H9 (cell line): ENCODE measurements around the gene ASXL3. TPM values are rescaled to one million over a fixed set of nuclear protein-coding genes. Genes with fewer than 3 reads are reported as not detected.

Experiments used
- DNase-seq: peaks from one replicate; pipeline ENCODE4 v3.0.0-alpha.2; 2017
- H2AFZ ChIP-seq: one replicate; pipeline ENCODE4 v1.6.1; 2013; ENCODE audit warnings: mild to moderate bottlenecking, low read length, control low read depth, moderate library complexity
- H2AK5ac ChIP-seq: 2 replicates; pipeline ENCODE4 v1.6.1; 2013; ENCODE audit warnings: low read length, control low read depth, mixed read lengths; ENCODE audit not compliant: insufficient read length
- H2BK120ac ChIP-seq: one replicate; pipeline ENCODE4 v1.6.1; 2013; ENCODE audit warnings: low read depth, mild to moderate bottlenecking, low read length, control low read depth, inconsistent platforms; ENCODE audit not compliant: poor library complexity, severe bottlenecking
- H2BK12ac ChIP-seq: 2 replicates; pipeline ENCODE4 v1.6.1; 2013; ENCODE audit warnings: low read length, control low read depth, mixed read lengths, low read depth; ENCODE audit not compliant: insufficient read length
- H2BK15ac ChIP-seq: 2 replicates; pipeline ENCODE4 v1.6.1; 2013; ENCODE audit warnings: low read depth, low read length, control low read depth
- H2BK20ac ChIP-seq: one replicate; pipeline ENCODE4 v1.6.1; 2013; ENCODE audit warnings: low read depth, mild to moderate bottlenecking, low read length, control low read depth, inconsistent platforms; ENCODE audit not compliant: poor library complexity, severe bottlenecking
- H2BK5ac ChIP-seq: 2 replicates; pipeline ENCODE4 v1.6.1; 2013; ENCODE audit warnings: low read length, control low read depth, mixed read lengths; ENCODE audit not compliant: insufficient read length
- H3K14ac ChIP-seq: 2 replicates; pipeline ENCODE4 v1.6.1; 2013; ENCODE audit warnings: low read length, control low read depth; ENCODE audit not compliant: insufficient read depth
- H3K18ac ChIP-seq: 2 replicates; pipeline ENCODE4 v1.6.1; 2013; ENCODE audit warnings: low read depth, mild to moderate bottlenecking, mixed read lengths, low read length, control low read depth; ENCODE audit not compliant: insufficient read length
- H3K23ac ChIP-seq: 2 replicates; pipeline ENCODE4 v1.6.1; 2013; ENCODE audit warnings: low read length, control low read depth, mixed read lengths, low read depth; ENCODE audit not compliant: insufficient read length
- H3K23me2 ChIP-seq: 2 replicates; pipeline ENCODE4 v1.6.1; 2013; ENCODE audit warnings: low read depth, mild to moderate bottlenecking, mixed read lengths, low read length, control low read depth; ENCODE audit not compliant: insufficient read length, poor library complexity, severe bottlenecking
- H3K27ac ChIP-seq: 2 replicates; pipeline ENCODE4 v1.5.1; 2013; ENCODE audit warnings: low read length, control low read depth, mixed read lengths, low read depth; ENCODE audit not compliant: insufficient read length
- H3K27me3 ChIP-seq: 2 replicates; pipeline ENCODE4 v1.6.1; 2013; ENCODE audit warnings: low read length, control low read depth, inconsistent platforms; ENCODE audit not compliant: insufficient read depth
- H3K4ac ChIP-seq: 2 replicates; pipeline ENCODE4 v1.6.1; 2013; ENCODE audit warnings: low read depth, mild to moderate bottlenecking, control low read depth, inconsistent platforms, low read length, moderate library complexity
- H3K4me1 ChIP-seq: 2 replicates; pipeline ENCODE4 v1.6.1; 2013; ENCODE audit warnings: low read length, control low read depth, inconsistent platforms; ENCODE audit not compliant: insufficient read depth
- H3K4me2 ChIP-seq: 2 replicates; pipeline ENCODE4 v1.6.1; 2013; ENCODE audit warnings: low read length, control low read depth, mixed read lengths; ENCODE audit not compliant: insufficient read length, insufficient read depth
- H3K56ac ChIP-seq: 2 replicates; pipeline ENCODE4 v1.6.1; 2013; ENCODE audit warnings: low read depth, mild to moderate bottlenecking, mixed read lengths, low read length, control low read depth; ENCODE audit not compliant: insufficient read length
- H3K79me1 ChIP-seq: 2 replicates; pipeline ENCODE4 v1.6.1; 2013; ENCODE audit warnings: low read depth, mild to moderate bottlenecking, moderate library complexity, low read length, control low read depth, inconsistent platforms; ENCODE audit not compliant: insufficient read depth, poor library complexity, severe bottlenecking
- H3K79me2 ChIP-seq: 2 replicates; pipeline ENCODE4 v1.6.1; 2013; ENCODE audit warnings: low read length, control low read depth, inconsistent platforms; ENCODE audit not compliant: insufficient read depth
- H3K9ac ChIP-seq: 2 replicates; pipeline ENCODE4 v1.6.1; 2013; ENCODE audit warnings: low read length, control low read depth, mixed read lengths; ENCODE audit not compliant: insufficient read length; ENCODE audit errors: extremely low read depth
- H3K9me3 ChIP-seq: one replicate; pipeline ENCODE4 v1.6.1; 2013; ENCODE audit warnings: low read depth, low read length, inconsistent platforms; ENCODE audit not compliant: control insufficient read depth
- H3T11ph ChIP-seq: one replicate; pipeline ENCODE4 v1.6.1; 2013; ENCODE audit warnings: mild to moderate bottlenecking, low read length, control low read depth, inconsistent platforms
- H4K20me1 ChIP-seq: one replicate; pipeline ENCODE4 v1.6.1; 2013; ENCODE audit not compliant: control insufficient read depth, insufficient read length, insufficient read depth
- H4K5ac ChIP-seq: 2 replicates; pipeline ENCODE4 v1.6.1; 2013; ENCODE audit warnings: low read depth, mild to moderate bottlenecking, mixed read lengths, low read length, control low read depth; ENCODE audit not compliant: insufficient read length
- H4K8ac ChIP-seq: replicated peaks from 2 replicates; pipeline ENCODE4 v1.6.1; 2013; ENCODE audit warnings: low read length, control low read depth, mixed read lengths, low read depth; ENCODE audit not compliant: insufficient read length
- H4K91ac ChIP-seq: 2 replicates; pipeline ENCODE4 v1.6.1; 2013; ENCODE audit warnings: low read depth, mild to moderate bottlenecking, moderate library complexity, mixed read lengths, low read length, control low read depth; ENCODE audit not compliant: insufficient read length
- H3K27ac Mint-ChIP-seq, 3 experiments: 2 replicates in 2 of 3; 3 replicates in 1 of 3; pipeline ENCODE4 v1.8.0; 2020 to 2021; ENCODE audit warnings: mixed read lengths in 3 of 3, mild to moderate bottlenecking in 1 of 3, moderate library complexity in 1 of 3
- H3K27me3 Mint-ChIP-seq: 2 replicates; pipeline ENCODE4 v1.8.0; 2021; ENCODE audit warnings: low read depth, mild to moderate bottlenecking, moderate library complexity, mixed read lengths
- H3K36me3 Mint-ChIP-seq, 3 experiments: 2 replicates in 2 of 3; 3 replicates in 1 of 3; pipeline ENCODE4 v1.8.0; 2020 to 2021; ENCODE audit warnings: low read depth in 3 of 3, mixed read lengths in 3 of 3; ENCODE audit not compliant: insufficient read depth in 1 of 3
- H3K4me1 Mint-ChIP-seq, 2 experiments: 2 replicates each; pipeline ENCODE4 v1.8.0; 2020; ENCODE audit warnings: mixed read lengths in 2 of 2
- H3K4me3 Mint-ChIP-seq, 2 experiments: 2 replicates in 1 of 2; 3 replicates in 1 of 2; pipeline ENCODE4 v1.8.0; 2020 to 2021; ENCODE audit warnings: mild to moderate bottlenecking in 2 of 2, mixed read lengths in 2 of 2, moderate library complexity in 1 of 2
- H3K9me3 Mint-ChIP-seq, 2 experiments: 2 replicates in 1 of 2; 3 replicates in 1 of 2; pipeline ENCODE4 v1.8.0; 2020; ENCODE audit warnings: mild to moderate bottlenecking in 2 of 2, mixed read lengths in 2 of 2, moderate library complexity in 1 of 2
- CTCF ChIP-seq: fragments of 200-600 bp; sonication (generic); conservative IDR thresholded peaks from 3 replicates; pipeline ENCODE4 v1.8.0; 2021; ENCODE audit warnings: antibody characterized with exemption, mild to moderate bottlenecking
- total RNA-seq: library from RNA; stranded (reverse); gene quantifications from 2 replicates; pipeline ENCODE4 v1.2.1, GENCODE V29; 2021

Gene ASXL3
- total RNA-seq, 1 experiment from 2014 or later, result 0.35 TPM

DNA sequence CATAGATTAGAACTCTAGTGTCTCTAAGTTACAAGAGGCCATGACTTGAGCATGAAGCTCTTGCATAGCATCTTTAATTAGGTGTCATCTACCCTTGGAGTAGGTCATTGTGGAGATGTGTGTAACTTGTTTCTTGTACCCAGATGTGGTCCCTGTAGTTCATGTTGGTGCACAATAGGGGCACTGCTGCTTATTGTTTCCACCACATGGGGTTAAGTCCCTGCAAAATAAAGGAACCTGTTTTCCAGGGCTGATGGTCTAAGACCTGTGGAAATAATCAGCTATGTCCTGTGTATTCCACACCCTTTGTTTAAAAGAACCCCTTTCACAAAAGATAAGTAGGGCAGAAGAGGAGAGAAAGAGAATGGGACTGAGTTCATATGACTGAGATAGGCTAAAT is 28.6 kb downstream of the ASXL3 start:
- Histone ChIP-seq H3T11ph (no peak overlapping the region), H3K4me2 (no peak overlapping the region), H4K8ac (no peak overlapping the region), H2AFZ (no peak overlapping the region), H4K20me1 (no peaks in the 10 kb centered on the region), H2BK5ac (no peak overlapping the region), H2AK5ac (no peak overlapping the region), H3K56ac (no peak overlapping the region), H3K79me2 (no peaks in the 10 kb centered on the region), H2BK120ac (no peak overlapping the region), H3K9me3 (no peaks in the 10 kb centered on the region), H2BK20ac (no peak overlapping the region), H3K14ac (no peak overlapping the region), H3K18ac (no peak overlapping the region), H3K79me1 (no peaks in the 10 kb centered on the region), H3K9ac (no peak overlapping the region), H3K4me1 (no peaks in the 10 kb centered on the region), H3K27ac (no peak overlapping the region), H3K27me3 (no peaks in the 10 kb centered on the region), H2BK12ac (no peak overlapping the region), H2BK15ac (no peak overlapping the region), H3K4ac (no peak overlapping the region), H4K5ac (no peak overlapping the region), H3K23me2 (no peaks in the 10 kb centered on the region), H4K91ac (no peak overlapping the region), H3K23ac (no peak overlapping the region)
- H3K4me3 Mint-ChIP-seq, result no peak overlapping the region
- peaks cover 5% of the 10 kb centered on the region in 2 experiments for H3K4me1 Mint-ChIP-seq
- H3K27me3 Mint-ChIP-seq, result no peaks in the 10 kb centered on the region
- no peak overlapping the region for H3K27ac Mint-ChIP-seq
- H3K36me3 Mint-ChIP-seq, result no peaks in the 10 kb centered on the region
- peak; percentile 39; the same call in 2 of the 3 replicates for TF ChIP-seq CTCF
- no peaks in the 10 kb centered on the region for H3K9me3 Mint-ChIP-seq
- no peak for DNase-seq
